Astrocyte of the spinal cord (primary cell): Measurements from ENCODE around the gene LYZ.

Experiments used
- DNase-seq: peaks from one replicate; pipeline ENCODE4 v3.0.0; 2011; ENCODE audit warnings: low read depth, low spot score
- H3K4me3 ChIP-seq: 2 replicates; pipeline ENCODE4 v1.5.1; 2011; ENCODE audit warnings: low read depth, mild to moderate bottlenecking, low read length, moderate library complexity
- CTCF ChIP-seq: IDR thresholded peaks from 2 replicates; pipeline ENCODE4 v1.5.1; 2012; ENCODE audit warnings: low read depth, mild to moderate bottlenecking, low read length, inconsistent platforms
- in situ Hi-C: cut with HindIII; loops from 2 replicates; pipeline ENCODE4 v1.10.0; 2017; ENCODE audit warnings: low sequenced_read_pairs

Gene LYZ

DNA sequence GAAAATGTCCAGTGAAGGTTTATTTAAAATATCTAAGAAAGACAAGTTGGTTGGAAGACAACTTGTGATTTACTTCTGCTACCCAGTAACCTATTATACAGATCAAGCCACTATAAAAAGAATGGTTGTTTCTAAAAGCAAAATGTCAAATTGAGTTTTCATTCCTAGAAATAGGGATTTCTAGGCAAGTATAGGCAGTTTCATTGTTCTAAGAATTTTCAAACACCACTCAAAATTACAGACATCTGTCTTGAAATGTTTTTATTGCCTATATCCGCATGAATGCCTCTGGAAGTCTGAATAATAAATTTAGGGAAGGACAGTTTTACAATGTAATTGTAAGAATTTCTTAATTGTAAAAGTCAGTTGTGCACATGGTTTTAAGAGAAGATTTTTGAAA, 20.0 kb downstream of the LYZ start:
- in situ Hi-C loops, result no loop called here
- DNase-seq, result no peak
- TF ChIP-seq CTCF, result no peak
- H3K4me3 ChIP-seq, result no peak overlapping the region

DNA sequence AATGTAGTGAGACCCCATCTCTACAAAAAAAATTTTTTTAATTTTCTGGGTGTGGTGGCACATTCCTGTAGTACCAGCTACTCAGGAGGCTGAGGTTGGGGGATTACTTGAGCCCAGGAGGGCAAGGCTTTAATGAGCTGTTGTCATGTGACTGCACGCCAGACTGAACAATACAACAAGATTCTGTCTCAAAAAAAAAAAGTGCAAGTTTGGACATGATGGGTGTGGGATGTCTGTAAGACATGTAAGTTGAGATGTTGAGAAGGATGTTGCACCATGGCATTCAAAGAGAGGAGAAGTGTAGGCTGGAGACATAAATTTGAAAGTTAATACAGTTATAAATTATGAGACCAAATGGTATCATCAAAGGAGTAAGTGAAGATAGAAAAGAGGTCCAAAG, 34.9 kb downstream of the LYZ start:
- in situ Hi-C loops, result loop anchor here (25.0 kb wide), 1 partner anchor 204 kb away; the partner anchor contains the start of gene CCT2
- no peak for TF ChIP-seq CTCF
- no peak overlapping the region for H3K4me3 ChIP-seq
- DNase-seq, result no peak

DNA sequence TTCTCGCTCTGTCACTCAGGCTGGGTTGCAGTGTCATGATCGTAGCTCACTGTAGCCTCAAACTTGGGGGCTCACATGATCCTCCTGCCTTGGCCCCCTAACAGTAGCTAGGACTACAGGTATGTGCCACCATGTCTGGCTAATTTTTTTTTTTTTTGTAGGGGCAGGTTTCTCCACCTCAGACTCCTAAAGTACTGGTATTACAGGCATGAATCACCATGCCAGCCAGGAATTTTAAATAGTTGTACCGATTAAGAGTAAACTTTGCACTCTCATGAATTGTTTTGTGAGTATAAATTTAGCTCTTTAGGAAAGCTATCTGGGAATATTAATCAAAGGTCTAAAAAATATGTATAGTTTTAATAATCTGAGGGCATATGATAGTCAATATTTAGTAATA, 36.9 kb downstream of the LYZ start:
- no peak for DNase-seq
- no peak overlapping the region for H3K4me3 ChIP-seq
- in situ Hi-C loops, result loop anchor here (25.0 kb wide), 1 partner anchor 202 kb away; the partner anchor contains the start of gene CCT2
- TF ChIP-seq CTCF, result no peak

DNA sequence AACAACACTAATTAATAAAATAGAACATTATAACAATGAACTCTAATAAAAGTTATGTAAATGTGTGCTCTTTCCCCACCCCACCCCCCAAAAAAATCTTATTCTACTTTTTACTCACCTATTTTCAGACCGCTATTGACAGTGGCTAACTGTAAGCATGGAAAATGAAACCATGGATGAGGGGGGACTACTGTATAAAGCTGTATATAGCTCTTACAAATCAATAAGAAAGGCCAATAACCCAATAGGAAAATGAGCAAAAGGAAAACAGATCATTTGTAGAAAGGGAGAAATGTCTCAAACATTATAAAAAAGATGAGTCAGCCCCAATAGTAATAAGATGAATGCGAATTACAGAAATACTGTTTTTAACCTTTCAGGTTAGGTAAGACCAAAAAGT, 38.7 kb downstream of the LYZ start:
- in situ Hi-C loops, result loop anchor here (25.0 kb wide), 1 partner anchor 200 kb away; the partner anchor contains the start of gene CCT2
- H3K4me3 ChIP-seq, result no peak overlapping the region
- DNase-seq, result no peak
- no peak for TF ChIP-seq CTCF

DNA sequence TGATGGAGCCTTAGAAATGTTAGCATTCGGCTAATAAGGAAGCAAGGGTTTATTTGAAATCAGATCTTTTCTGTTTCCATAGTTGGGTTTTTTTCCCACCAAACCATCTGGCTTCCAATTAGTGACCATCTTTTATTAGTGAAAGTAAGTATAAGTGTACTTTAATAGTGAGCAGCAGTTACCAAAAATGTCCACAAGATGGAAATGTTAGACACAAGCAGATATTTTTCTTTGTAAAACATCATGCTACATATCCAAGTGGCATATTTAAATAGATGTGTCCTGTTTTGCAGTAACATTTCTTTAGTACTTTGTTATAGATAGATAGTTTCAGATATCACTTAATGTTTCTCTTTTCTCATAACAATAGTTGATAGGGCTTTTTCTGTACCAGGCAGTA, 40.2 kb downstream of the LYZ start:
- H3K4me3 ChIP-seq, result no peak overlapping the region
- in situ Hi-C loops, result loop anchor here (25.0 kb wide), 1 partner anchor 199 kb away; the partner anchor contains the start of gene CCT2
- peak; percentile 76 for DNase-seq
- TF ChIP-seq CTCF, result peak; percentile 67

- TF ChIP-seq CTCF, result no peak
- no peak overlapping the region for H3K4me3 ChIP-seq
- DNase-seq, result peak; percentile 49
- in situ Hi-C loops, result loop anchor here (25.0 kb wide), 1 partner anchor 197 kb away; the partner anchor contains the start of gene CCT2
Observed at GRCh38 chr12:69389831-69390230, 41.6 kb downstream of the LYZ start.
